Tibial nerve (tissue), 4 donors: Measurements from ENCODE around the gene APBB1.

Experiments used
- EP300 ChIP-seq, 2 donors: sonication (generic); formaldehyde crosslinking; IDR thresholded peaks; one replicate each; pipeline ENCODE4 v1.6.1; 2017; ENCODE audit warnings: antibody characterized with exemption in 2 of 2, mild to moderate bottlenecking in 1 of 2
- POLR2A ChIP-seq, 2 donors: fragments of 450-650 bp; IDR thresholded peaks; one replicate each; pipeline ENCODE4 v1.6.1; 2017; ENCODE audit warnings: antibody characterized with exemption in 2 of 2, mild to moderate bottlenecking in 2 of 2, moderate library complexity in 2 of 2
- TF ChIP-seq, protein P1 (sequence below), 5 experiments: fragments of 200-600 bp in 3 of 5; fragments of 450-650 bp in 2 of 5; sonication (generic) in 3 of 5; IDR thresholded peaks; one replicate each; pipeline ENCODE4 v1.5.1; 2016 to 2019; ENCODE audit warnings: antibody characterized with exemption in 5 of 5, mild to moderate bottlenecking in 3 of 5, moderate library complexity in 2 of 5

DNA sequence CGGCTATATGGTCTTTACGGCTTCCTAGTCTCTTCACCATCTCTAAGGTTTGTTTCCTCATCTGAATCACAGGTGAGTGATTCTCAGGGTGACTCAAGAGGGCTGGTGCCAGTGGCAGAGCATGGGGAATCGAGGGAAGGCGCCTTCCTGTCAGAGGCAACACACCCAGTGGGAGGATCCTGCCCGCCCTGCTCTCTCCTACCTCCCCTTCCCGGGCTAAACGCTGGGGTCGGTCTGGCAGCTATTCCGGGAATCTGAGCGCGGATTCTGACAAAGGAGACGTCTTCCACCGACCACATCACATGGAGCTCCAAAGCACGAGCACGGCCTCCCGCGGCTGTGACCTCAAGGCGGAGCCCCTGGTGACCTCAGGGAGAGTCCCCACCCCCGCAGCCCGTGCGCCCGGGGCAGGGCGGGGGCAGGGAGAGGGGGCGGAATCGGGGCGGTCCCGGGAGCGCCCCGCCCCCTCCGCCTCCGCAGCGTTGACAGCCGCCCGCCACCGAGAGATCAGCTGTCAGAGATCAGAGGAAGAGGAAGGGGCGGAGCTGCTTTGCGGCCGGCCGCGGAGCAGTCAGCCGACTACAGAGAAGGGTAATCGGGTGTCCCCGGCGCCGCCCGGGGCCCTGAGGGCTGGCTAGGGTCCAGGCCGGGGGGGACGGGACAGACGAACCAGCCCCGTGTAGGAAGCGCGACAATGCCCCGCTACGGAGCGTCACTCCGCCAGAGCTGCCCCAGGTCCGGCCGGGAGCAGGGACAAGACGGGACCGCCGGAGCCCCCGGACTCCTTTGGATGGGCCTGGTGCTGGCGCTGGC, 28.8 kb downstream of the APBB1 start, which contains the start of gene SMPD1:
- TF ChIP-seq EP300 (IDR thresholded peaks at IDR 0.05) (peak; percentile 51 to 88), POLR2A (IDR thresholded peaks at IDR 0.05) (peak; percentile 9 to 81)
- TF ChIP-seq, protein P1, sequence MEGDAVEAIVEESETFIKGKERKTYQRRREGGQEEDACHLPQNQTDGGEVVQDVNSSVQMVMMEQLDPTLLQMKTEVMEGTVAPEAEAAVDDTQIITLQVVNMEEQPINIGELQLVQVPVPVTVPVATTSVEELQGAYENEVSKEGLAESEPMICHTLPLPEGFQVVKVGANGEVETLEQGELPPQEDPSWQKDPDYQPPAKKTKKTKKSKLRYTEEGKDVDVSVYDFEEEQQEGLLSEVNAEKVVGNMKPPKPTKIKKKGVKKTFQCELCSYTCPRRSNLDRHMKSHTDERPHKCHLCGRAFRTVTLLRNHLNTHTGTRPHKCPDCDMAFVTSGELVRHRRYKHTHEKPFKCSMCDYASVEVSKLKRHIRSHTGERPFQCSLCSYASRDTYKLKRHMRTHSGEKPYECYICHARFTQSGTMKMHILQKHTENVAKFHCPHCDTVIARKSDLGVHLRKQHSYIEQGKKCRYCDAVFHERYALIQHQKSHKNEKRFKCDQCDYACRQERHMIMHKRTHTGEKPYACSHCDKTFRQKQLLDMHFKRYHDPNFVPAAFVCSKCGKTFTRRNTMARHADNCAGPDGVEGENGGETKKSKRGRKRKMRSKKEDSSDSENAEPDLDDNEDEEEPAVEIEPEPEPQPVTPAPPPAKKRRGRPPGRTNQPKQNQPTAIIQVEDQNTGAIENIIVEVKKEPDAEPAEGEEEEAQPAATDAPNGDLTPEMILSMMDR (IDR thresholded peaks at IDR 0.05), result peak in 1 of 5 experiments; percentile 23
